SKM-1 treated with dmso at 0.1 percent for 144 hours (cell line): ENCODE data around the gene ZNF169.
"Not testable (repeated sequence)": the region's sequence is repeated elsewhere in the genome, so short reads cannot be mapped to it uniquely, and the experiment has no call there.

Experiments used
- DNase-seq: peaks from one replicate; lab custom pipeline; 2025; ENCODE audit not compliant: unreplicated experiment; lab: John Stamatoyannopoulos, UW

Gene ZNF169

GRCh38 chr9:94341703-94342102 is 82.6 kb downstream of the ZNF169 start:
- not testable (repeated sequence) for DNase-seq

- DNase-seq, result not testable (repeated sequence)
These were observed 88.4 kb downstream of the ZNF169 start for GRCh38 chr9:94347451-94347850.

- DNase-seq, result not testable (repeated sequence)
These were observed 89.7 kb downstream of the ZNF169 start for GRCh38 chr9:94348754-94349153.
